ENCODE measurements around the gene ATG4C. TPM values are rescaled to one million over a fixed set of nuclear protein-coding genes. Genes with fewer than 3 reads are reported as not detected.

The ATG4C gene
- total and polyA plus RNA-seq, 2 donors = 6.9 to 17.3 TPM

- H3K4me3 ChIP-seq (ENCODE audit: low read depth, low read length) = no peak overlapping the region
- no peaks in the 10 kb centered on the region for H3K36me3 ChIP-seq (ENCODE audit: insufficient read depth)
- no peak overlapping the region for H3K27ac ChIP-seq (ENCODE audit: low read depth)
- H3K4me1 ChIP-seq (ENCODE audit: insufficient read depth) = no peaks in the 10 kb centered on the region
- DNase-seq (ENCODE audit: extremely low spot score) = no peak
Measured at GRCh38 chr1:62836856-62837540, 53.1 kb downstream of the ATG4C start.

- DNase-seq (ENCODE audit: extremely low spot score) = no peak
- H3K36me3 ChIP-seq (ENCODE audit: insufficient read depth) = no peaks in the 10 kb centered on the region
- no peaks in the 10 kb centered on the region for H3K4me1 ChIP-seq (ENCODE audit: insufficient read depth)
- WGBS = 94% methylated on average over 1 of the region's 1 CpG
- H3K4me3 ChIP-seq (ENCODE audit: low read depth, low read length) = no peak overlapping the region
- no peak overlapping the region for H3K27ac ChIP-seq (ENCODE audit: low read depth)
Measured at GRCh38 chr1:62840555-62840954, 56.6 kb downstream of the ATG4C start.

- Histone ChIP-seq H3K4me3 (ENCODE audit: low read depth, low read length) (no peak overlapping the region), H3K27ac (ENCODE audit: low read depth) (no peak overlapping the region), H3K36me3 (ENCODE audit: insufficient read depth) (no peaks in the 10 kb centered on the region), H3K4me1 (ENCODE audit: insufficient read depth) (no peaks in the 10 kb centered on the region)
- peak; percentile 36 for DNase-seq (ENCODE audit: extremely low spot score)
- WGBS = 5% methylated on average over 3 of the region's 3 CpGs
Measured at GRCh38 chr1:62841587-62842169, 57.7 kb downstream of the ATG4C start.

GRCh38 chr1:62844030-62844429, 60.1 kb downstream of the ATG4C start:
- no peaks in the 10 kb centered on the region for H3K4me1 ChIP-seq (ENCODE audit: insufficient read depth)
- no peak overlapping the region for H3K4me3 ChIP-seq (ENCODE audit: low read depth, low read length)
- H3K27ac ChIP-seq (ENCODE audit: low read depth) = no peak overlapping the region
- H3K36me3 ChIP-seq (ENCODE audit: insufficient read depth) = no peaks in the 10 kb centered on the region
- no peak for DNase-seq (ENCODE audit: extremely low spot score)

- DNase-seq (ENCODE audit: extremely low spot score) = no peak
- Histone ChIP-seq H3K4me3 (ENCODE audit: low read depth, low read length) (no peak overlapping the region), H3K4me1 (ENCODE audit: insufficient read depth) (no peaks in the 10 kb centered on the region), H3K27ac (ENCODE audit: low read depth) (no peak overlapping the region), H3K36me3 (ENCODE audit: insufficient read depth) (no peaks in the 10 kb centered on the region)
- WGBS = 75% methylated on average over 4 of the region's 4 CpGs
Measured at GRCh38 chr1:62849031-62849430, 65.1 kb downstream of the ATG4C start.

GRCh38 chr1:62852253-62852652, 68.3 kb downstream of the ATG4C start:
- no peak for DNase-seq (ENCODE audit: extremely low spot score)
- Histone ChIP-seq H3K4me3 (ENCODE audit: low read depth, low read length) (no peak overlapping the region), H3K27ac (ENCODE audit: low read depth) (no peak overlapping the region), H3K4me1 (ENCODE audit: insufficient read depth) (no peaks in the 10 kb centered on the region), H3K36me3 (ENCODE audit: insufficient read depth) (no peaks in the 10 kb centered on the region)

GRCh38 chr1:62856960-62857359, 73.0 kb downstream of the ATG4C start:
- H3K36me3 ChIP-seq (ENCODE audit: insufficient read depth) = no peaks in the 10 kb centered on the region
- 83% methylated on average over 9 of the region's 9 CpGs for WGBS
- no peak overlapping the region for H3K27ac ChIP-seq (ENCODE audit: low read depth)
- no peak overlapping the region for H3K4me3 ChIP-seq (ENCODE audit: low read depth, low read length)
- no peak for DNase-seq (ENCODE audit: extremely low spot score)
- no peaks in the 10 kb centered on the region for H3K4me1 ChIP-seq (ENCODE audit: insufficient read depth)

- H3K27ac ChIP-seq (ENCODE audit: low read depth) = no peak overlapping the region
- no peak for DNase-seq (ENCODE audit: extremely low spot score)
- H3K4me1 ChIP-seq (ENCODE audit: insufficient read depth) = no peaks in the 10 kb centered on the region
- no peaks in the 10 kb centered on the region for H3K36me3 ChIP-seq (ENCODE audit: insufficient read depth)
- WGBS = 54% methylated on average over 3 of the region's 3 CpGs
- no peak overlapping the region for H3K4me3 ChIP-seq (ENCODE audit: low read depth, low read length)
Measured at GRCh38 chr1:62869217-62869754, 85.4 kb downstream of the ATG4C start.

- no peaks in the 10 kb centered on the region for H3K36me3 ChIP-seq (ENCODE audit: insufficient read depth)
- no peak overlapping the region for H3K27ac ChIP-seq (ENCODE audit: low read depth)
- DNase-seq (ENCODE audit: extremely low spot score) = no peak
- WGBS = 95% methylated on average over 1 of the region's 1 CpG
- no peak overlapping the region for H3K4me3 ChIP-seq (ENCODE audit: low read depth, low read length)
- no peaks in the 10 kb centered on the region for H3K4me1 ChIP-seq (ENCODE audit: insufficient read depth)
Measured at GRCh38 chr1:62870148-62870547, 86.2 kb downstream of the ATG4C start.

GRCh38 chr1:62875676-62876075, 91.7 kb downstream of the ATG4C start:
- H3K36me3 ChIP-seq (ENCODE audit: insufficient read depth) = no peaks in the 10 kb centered on the region
- no peaks in the 10 kb centered on the region for H3K4me1 ChIP-seq (ENCODE audit: insufficient read depth)
- H3K27ac ChIP-seq (ENCODE audit: low read depth) = no peak overlapping the region
- no peak for DNase-seq (ENCODE audit: extremely low spot score)
- no peak overlapping the region for H3K4me3 ChIP-seq (ENCODE audit: low read depth, low read length)
- WGBS = 58% methylated on average over 3 of the region's 3 CpGs

GRCh38 chr1:62876535-62876934, 92.6 kb downstream of the ATG4C start:
- H3K4me3 ChIP-seq (ENCODE audit: low read depth, low read length) = no peak overlapping the region
- H3K36me3 ChIP-seq (ENCODE audit: insufficient read depth) = no peaks in the 10 kb centered on the region
- no peaks in the 10 kb centered on the region for H3K4me1 ChIP-seq (ENCODE audit: insufficient read depth)
- WGBS = 71% methylated on average over 3 of the region's 3 CpGs
- no peak overlapping the region for H3K27ac ChIP-seq (ENCODE audit: low read depth)
- no peak for DNase-seq (ENCODE audit: extremely low spot score)

GRCh38 chr1:62877579-62877978, 93.6 kb downstream of the ATG4C start:
- no peak for DNase-seq (ENCODE audit: extremely low spot score)
- whole genome bisulfite sequencing = 95% methylated on average over 2 of the region's 2 CpGs
- no peaks in the 10 kb centered on the region for H3K36me3 ChIP-seq (ENCODE audit: insufficient read depth)
- H3K27ac ChIP-seq (ENCODE audit: low read depth) = no peak overlapping the region
- no peak overlapping the region for H3K4me3 ChIP-seq (ENCODE audit: low read depth, low read length)
- H3K4me1 ChIP-seq (ENCODE audit: insufficient read depth) = no peaks in the 10 kb centered on the region

- WGBS = 88% methylated on average over 1 of the region's 1 CpG
- H3K36me3 ChIP-seq (ENCODE audit: insufficient read depth) = no peaks in the 10 kb centered on the region
- DNase-seq (ENCODE audit: extremely low spot score) = no peak
- no peak overlapping the region for H3K4me3 ChIP-seq (ENCODE audit: low read depth, low read length)
- H3K4me1 ChIP-seq (ENCODE audit: insufficient read depth) = no peaks in the 10 kb centered on the region
- no peak overlapping the region for H3K27ac ChIP-seq (ENCODE audit: low read depth)
Measured at GRCh38 chr1:62879962-62880361, 96.0 kb downstream of the ATG4C start.

GRCh38 chr1:62882201-62883104, 98.5 kb downstream of the ATG4C start:
- H3K27ac ChIP-seq (ENCODE audit: low read depth) = no peak overlapping the region
- H3K4me3 ChIP-seq (ENCODE audit: low read depth, low read length) = no peak overlapping the region
- no peaks in the 10 kb centered on the region for H3K36me3 ChIP-seq (ENCODE audit: insufficient read depth)
- DNase-seq (ENCODE audit: extremely low spot score) = no peak
- 54% methylated on average over 10 of the region's 10 CpGs for WGBS
- no peaks in the 10 kb centered on the region for H3K4me1 ChIP-seq (ENCODE audit: insufficient read depth)
